DND-41 (cell line): ENCODE results near the gene GATA2.

ENCODE experiments used
- ATAC-seq: fragments of 200-7000 bp; cut with Tn5 transposase; 3 replicates; pipeline ENCODE4 v1.9.1; 2021; ENCODE audit warnings: low read depth; ENCODE audit not compliant: insufficient read depth
- DNase-seq: peaks from one replicate; pipeline ENCODE4 v3.0.0-alpha.2; 2020
- H2AFZ ChIP-seq: 2 replicates; pipeline ENCODE4 v1.6.0; 2012; ENCODE audit warnings: low read depth, low read length
- H3K27ac ChIP-seq: 2 replicates; pipeline ENCODE4 v1.5.1; 2012; ENCODE audit warnings: low read length, inconsistent platforms
- H3K27me3 ChIP-seq: fragments of 200-600 bp; sonication (generic); 2 replicates; pipeline ENCODE4 v1.6.0; 2012; ENCODE audit warnings: low read length, mild to moderate bottlenecking, inconsistent platforms; ENCODE audit not compliant: insufficient read depth, poor library complexity
- H3K36me3 ChIP-seq: 2 replicates; pipeline ENCODE4 v1.5.1; 2012; ENCODE audit warnings: low read length, inconsistent platforms; ENCODE audit not compliant: insufficient read depth
- H3K4me1 ChIP-seq: 2 replicates; pipeline ENCODE4 v1.5.1; 2012; ENCODE audit warnings: mild to moderate bottlenecking, low read length; ENCODE audit not compliant: insufficient read depth
- H3K4me2 ChIP-seq: 2 replicates; pipeline ENCODE4 v1.6.0; 2012; ENCODE audit warnings: mild to moderate bottlenecking, moderate library complexity, low read length, inconsistent platforms; ENCODE audit not compliant: insufficient read depth
- H3K4me3 ChIP-seq, 2 experiments: fragments of 200-600 bp in 1 of 2; shearing (Covaris generic) in 1 of 2; 2 replicates each; pipeline ENCODE4 v1.5.1; 2012 to 2016; ENCODE audit warnings: inconsistent platforms in 2 of 2, low read length in 2 of 2, mild to moderate bottlenecking in 2 of 2, low read depth in 1 of 2, moderate library complexity in 1 of 2
- H3K79me2 ChIP-seq: 2 replicates; pipeline ENCODE4 v1.6.0; 2012; ENCODE audit warnings: low read length, inconsistent platforms; ENCODE audit not compliant: insufficient read depth
- H3K9ac ChIP-seq: 2 replicates; pipeline ENCODE4 v1.6.0; 2012; ENCODE audit warnings: low read depth, mild to moderate bottlenecking, inconsistent platforms, low read length, moderate library complexity
- H3K9me3 ChIP-seq: 2 replicates; pipeline ENCODE4 v1.5.1; 2012; ENCODE audit warnings: low read length, moderate library complexity, mild to moderate bottlenecking, inconsistent platforms; ENCODE audit not compliant: insufficient read depth, severe bottlenecking
- H4K20me1 ChIP-seq: 2 replicates; pipeline ENCODE4 v1.6.0; 2012; ENCODE audit warnings: low read length; ENCODE audit not compliant: insufficient read depth
- EZH2 ChIP-seq: IDR thresholded peaks from 3 replicates; pipeline ENCODE4 v1.6.1; 2012; ENCODE audit warnings: borderline replicate concordance, low read depth, mild to moderate bottlenecking, moderate library complexity, low read length, inconsistent platforms; ENCODE audit not compliant: severe bottlenecking
- TF ChIP-seq, protein P1 (sequence below): IDR thresholded peaks from 2 replicates; pipeline ENCODE4 v1.5.1; 2012; ENCODE audit warnings: borderline replicate concordance, low read length, moderate library complexity, mild to moderate bottlenecking; ENCODE audit not compliant: poor library complexity, severe bottlenecking; ENCODE audit errors: extremely low read depth

Gene GATA2

DNA sequence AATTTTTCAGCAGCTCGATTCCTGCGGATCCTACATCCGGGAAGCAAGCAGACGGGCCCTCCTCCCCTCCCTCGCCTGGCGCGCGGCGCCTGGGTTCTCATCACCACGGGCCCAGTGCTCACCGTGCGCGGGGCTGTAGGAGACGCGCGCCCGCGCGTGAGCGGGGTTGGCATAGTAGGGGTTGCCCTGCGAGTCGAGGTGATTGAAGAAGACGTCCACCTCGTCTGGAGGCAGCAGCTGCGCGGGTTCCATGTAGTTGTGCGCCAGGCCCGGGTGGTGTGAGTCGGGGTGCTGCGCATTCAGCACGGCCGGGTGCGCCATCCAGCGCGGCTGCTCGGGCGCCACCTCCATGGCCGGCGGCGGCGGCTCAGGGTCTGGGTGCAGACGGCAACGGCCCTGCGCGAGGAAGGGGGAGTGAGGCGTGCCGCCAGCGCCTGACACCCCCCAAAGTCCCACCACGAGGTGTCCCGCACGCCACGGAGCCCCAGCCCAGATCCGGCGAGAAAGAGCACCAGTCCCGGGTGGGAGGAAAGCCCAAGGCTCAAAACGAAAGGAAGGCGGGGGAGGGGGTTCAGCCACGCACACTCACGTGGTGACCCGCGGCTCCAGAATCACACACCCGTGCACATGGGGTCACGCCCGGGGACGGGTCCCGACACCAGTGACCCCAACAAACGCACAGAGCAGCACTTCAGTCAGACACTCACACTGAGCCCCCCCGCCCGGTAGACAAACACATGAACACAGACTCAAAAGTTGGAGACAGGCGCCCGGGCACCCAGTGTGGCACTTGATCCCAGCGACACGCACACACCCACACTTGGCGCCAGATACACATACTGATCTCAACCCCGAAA is 6.1 kb downstream of the GATA2 start:
- peaks cover 11% of the 10 kb centered on the region for H4K20me1 ChIP-seq
- ATAC-seq (peak; percentile 38), DNase-seq (no peak)
- peak overlapping the region; percentile 62 for H3K4me2 ChIP-seq
- TF ChIP-seq, protein P1, sequence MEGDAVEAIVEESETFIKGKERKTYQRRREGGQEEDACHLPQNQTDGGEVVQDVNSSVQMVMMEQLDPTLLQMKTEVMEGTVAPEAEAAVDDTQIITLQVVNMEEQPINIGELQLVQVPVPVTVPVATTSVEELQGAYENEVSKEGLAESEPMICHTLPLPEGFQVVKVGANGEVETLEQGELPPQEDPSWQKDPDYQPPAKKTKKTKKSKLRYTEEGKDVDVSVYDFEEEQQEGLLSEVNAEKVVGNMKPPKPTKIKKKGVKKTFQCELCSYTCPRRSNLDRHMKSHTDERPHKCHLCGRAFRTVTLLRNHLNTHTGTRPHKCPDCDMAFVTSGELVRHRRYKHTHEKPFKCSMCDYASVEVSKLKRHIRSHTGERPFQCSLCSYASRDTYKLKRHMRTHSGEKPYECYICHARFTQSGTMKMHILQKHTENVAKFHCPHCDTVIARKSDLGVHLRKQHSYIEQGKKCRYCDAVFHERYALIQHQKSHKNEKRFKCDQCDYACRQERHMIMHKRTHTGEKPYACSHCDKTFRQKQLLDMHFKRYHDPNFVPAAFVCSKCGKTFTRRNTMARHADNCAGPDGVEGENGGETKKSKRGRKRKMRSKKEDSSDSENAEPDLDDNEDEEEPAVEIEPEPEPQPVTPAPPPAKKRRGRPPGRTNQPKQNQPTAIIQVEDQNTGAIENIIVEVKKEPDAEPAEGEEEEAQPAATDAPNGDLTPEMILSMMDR, result no peak
- TF ChIP-seq EZH2, result peak; percentile 60
- no peak overlapping the region for H3K27ac ChIP-seq
- no peak overlapping the region for H3K9ac ChIP-seq
- peak overlapping the region in 1 of 2 experiments; percentile 44; a peak in 2 of 4 replicates for H3K4me3 ChIP-seq
- H3K36me3 ChIP-seq, result no peaks in the 10 kb centered on the region
- no peak overlapping the region for H2AFZ ChIP-seq
- H3K4me1 ChIP-seq, result peaks cover 7% of the 10 kb centered on the region
- H3K9me3 ChIP-seq, result no peaks in the 10 kb centered on the region
- no peaks in the 10 kb centered on the region for H3K79me2 ChIP-seq
- peaks cover 62% of the 10 kb centered on the region for H3K27me3 ChIP-seq

GRCh38 chr3:128486205-128486628 is 6.8 kb downstream of the GATA2 start:
- H3K36me3 ChIP-seq, result no peaks in the 10 kb centered on the region
- peaks cover 7% of the 10 kb centered on the region for H3K4me1 ChIP-seq
- TF ChIP-seq EZH2, result no peak
- TF ChIP-seq, protein P1, result no peak
- peaks cover 64% of the 10 kb centered on the region for H3K27me3 ChIP-seq
- no peak for DNase-seq
- H3K9me3 ChIP-seq, result no peaks in the 10 kb centered on the region
- H3K4me3 ChIP-seq, result no peak overlapping the region
- no peak overlapping the region for H3K9ac ChIP-seq
- H2AFZ ChIP-seq, result no peak overlapping the region
- H3K27ac ChIP-seq, result no peak overlapping the region
- ATAC-seq, result no peak
- peaks cover 11% of the 10 kb centered on the region for H4K20me1 ChIP-seq
- H3K4me2 ChIP-seq, result peak overlapping the region; percentile 62; the same call in 1 of the 2 replicates
- no peaks in the 10 kb centered on the region for H3K79me2 ChIP-seq

DNA sequence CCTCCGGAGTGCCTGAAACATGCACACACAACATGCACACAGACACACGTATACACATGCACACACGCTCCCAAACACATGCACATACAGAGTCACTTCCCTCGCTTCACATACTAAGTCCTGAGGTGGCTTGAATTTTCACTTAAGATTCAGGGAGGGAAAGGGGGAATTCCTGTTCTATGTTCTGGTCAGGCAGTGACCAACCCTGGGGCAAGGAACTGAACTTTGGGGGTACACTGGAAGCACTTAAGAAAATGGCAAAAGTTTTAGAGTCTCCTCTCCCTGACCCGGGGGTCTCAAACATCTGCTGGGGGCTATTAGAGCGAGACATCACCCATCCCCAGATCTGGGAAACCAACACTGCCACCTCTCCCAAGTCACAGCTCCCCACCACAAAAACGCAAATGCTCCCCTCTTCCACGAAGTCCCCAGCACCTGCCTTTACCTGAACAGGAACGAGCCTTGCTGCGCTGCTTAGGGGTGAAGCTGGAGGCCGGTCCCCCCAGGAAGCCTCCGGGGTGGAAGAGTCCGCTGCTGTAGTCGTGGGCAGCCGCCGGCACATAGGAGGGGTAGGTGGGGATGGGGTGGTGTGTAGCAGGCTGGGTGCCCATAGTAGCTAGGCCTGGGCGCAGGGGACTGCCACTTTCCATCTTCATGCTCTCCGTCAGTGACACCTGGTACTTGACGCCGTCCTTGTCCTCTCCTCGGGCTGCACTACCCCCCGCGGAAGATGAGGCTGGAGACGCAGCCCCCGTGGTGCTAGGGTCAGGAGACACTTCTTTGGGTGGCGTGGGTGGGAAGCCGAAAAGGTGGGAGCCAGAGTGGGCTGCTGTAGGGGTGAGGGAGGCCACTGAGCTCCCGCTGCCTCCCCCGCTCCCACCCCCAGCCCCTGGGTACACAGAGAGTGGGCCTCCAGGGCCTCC is 7.5 kb downstream of the GATA2 start:
- peaks cover 7% of the 10 kb centered on the region for H3K4me1 ChIP-seq
- H3K27me3 ChIP-seq, result peaks cover 64% of the 10 kb centered on the region
- no peak for TF ChIP-seq EZH2
- TF ChIP-seq, protein P1, result no peak
- H3K4me2 ChIP-seq, result no peak overlapping the region
- H3K27ac ChIP-seq, result no peak overlapping the region
- DNase-seq (no peak), ATAC-seq (no peak)
- peaks cover 11% of the 10 kb centered on the region for H4K20me1 ChIP-seq
- H2AFZ ChIP-seq, result no peak overlapping the region
- H3K9ac ChIP-seq, result no peak overlapping the region
- H3K79me2 ChIP-seq, result no peaks in the 10 kb centered on the region
- no peaks in the 10 kb centered on the region for H3K36me3 ChIP-seq
- H3K4me3 ChIP-seq, result no peak overlapping the region
- H3K9me3 ChIP-seq, result no peaks in the 10 kb centered on the region
